G401 (cell line): ENCODE data around the gene PITPNM2. TPM values are rescaled to one million over a fixed set of nuclear protein-coding genes. Genes with fewer than 3 reads are reported as not detected.

ENCODE experiments used
- DNase-seq: peaks from one replicate; pipeline ENCODE4 v3.0.0-alpha.2; 2015; ENCODE audit warnings: low spot score
- in situ Hi-C: cut with HindIII; loops from 2 replicates; pipeline ENCODE4 v1.10.0; 2016; ENCODE audit warnings: low sequenced_read_pairs, mixed read lengths
- total RNA-seq: library from RNA; depleted of rRNA; stranded (reverse); fragments of >200 nt; shearing (Covaris generic); gene quantifications from 2 replicates; pipeline ENCODE4 v1.2.3, GENCODE V29; 2014

Gene PITPNM2
- total RNA-seq, 1 experiment from 2014 or later, result 1.9 TPM

GRCh38 chr12:123148655-123149054 is 2.2 kb downstream of the PITPNM2 start:
- no peak for DNase-seq
- in situ Hi-C loops, result no loop called here

- in situ Hi-C loops, result no loop called here
- no peak for DNase-seq
Observed at GRCh38 chr12:123148223-123148622, 2.7 kb downstream of the PITPNM2 start.

- in situ Hi-C loops, result no loop called here
- no peak for DNase-seq
Observed at GRCh38 chr12:123145211-123145610, 5.7 kb downstream of the PITPNM2 start.

- no peak for DNase-seq
- in situ Hi-C loops, result no loop called here
Observed at GRCh38 chr12:123143736-123144461, 7.0 kb downstream of the PITPNM2 start.

- DNase-seq, result no peak
- in situ Hi-C loops, result no loop called here
Observed at GRCh38 chr12:123142921-123143735, 7.8 kb downstream of the PITPNM2 start.

- in situ Hi-C loops, result no loop called here
- DNase-seq, result no peak
Observed at GRCh38 chr12:123142518-123142840, 8.4 kb downstream of the PITPNM2 start.

- in situ Hi-C loops, result no loop called here
- no peak for DNase-seq
Observed at GRCh38 chr12:123141615-123142517, 9.0 kb downstream of the PITPNM2 start.

GRCh38 chr12:123140676-123141614 is 9.9 kb downstream of the PITPNM2 start:
- no peak for DNase-seq
- in situ Hi-C loops, result no loop called here

GRCh38 chr12:123139926-123140675 is 10.8 kb downstream of the PITPNM2 start:
- peak; percentile 29 for DNase-seq
- in situ Hi-C loops, result no loop called here

GRCh38 chr12:123135688-123136087 is 15.2 kb downstream of the PITPNM2 start:
- DNase-seq, result no peak
- in situ Hi-C loops, result no loop called here

- in situ Hi-C loops, result no loop called here
- no peak for DNase-seq
Observed at GRCh38 chr12:123134826-123135225, 16.1 kb downstream of the PITPNM2 start.

GRCh38 chr12:123134271-123134671 is 16.6 kb downstream of the PITPNM2 start:
- in situ Hi-C loops, result no loop called here
- DNase-seq, result no peak

GRCh38 chr12:123133701-123134100 is 17.2 kb downstream of the PITPNM2 start:
- in situ Hi-C loops, result no loop called here
- no peak for DNase-seq

GRCh38 chr12:123132951-123133619 is 17.8 kb downstream of the PITPNM2 start:
- DNase-seq, result no peak
- in situ Hi-C loops, result no loop called here

GRCh38 chr12:123131879-123132402 is 18.9 kb downstream of the PITPNM2 start:
- no peak for DNase-seq
- in situ Hi-C loops, result no loop called here

GRCh38 chr12:123131291-123131832 is 19.5 kb downstream of the PITPNM2 start:
- in situ Hi-C loops, result no loop called here
- no peak for DNase-seq

- DNase-seq, result no peak
- in situ Hi-C loops, result no loop called here
Observed at GRCh38 chr12:123129621-123130020, 21.3 kb downstream of the PITPNM2 start.
